BE2C (cell line): ENCODE measurements around the gene AAMP.

Experiments used
- DNase-seq: peaks from one replicate; pipeline ENCODE4 v3.0.0-alpha.2; 2020
- H3K27me3 ChIP-seq: fragments of 250-450 bp; sonication (Bioruptor Pico); 2 replicates; pipeline ENCODE4 v1.5.1; 2020; ENCODE audit warnings: mild to moderate bottlenecking
- H3K36me3 ChIP-seq: fragments of 250-450 bp; sonication (Bioruptor Pico); 2 replicates; pipeline ENCODE4 v1.5.1; 2020; ENCODE audit warnings: mild to moderate bottlenecking
- H3K4me1 ChIP-seq: fragments of 250-450 bp; sonication (Bioruptor Pico); 2 replicates; pipeline ENCODE4 v1.5.1; 2020
- H3K4me3 ChIP-seq: 2 replicates; pipeline ENCODE4 v1.5.1; 2011; ENCODE audit warnings: low read depth, low read length
- H3K9me3 ChIP-seq: fragments of 250-450 bp; sonication (Bioruptor Pico); 2 replicates; pipeline ENCODE4 v1.5.1; 2020
- CTCF ChIP-seq: IDR thresholded peaks from 2 replicates; pipeline ENCODE4 v1.5.1; 2012; ENCODE audit warnings: mild to moderate bottlenecking, low read depth, low read length

The AAMP gene

GRCh38 chr2:218305383-218305782 is 35.4 kb upstream of the AAMP start:
- no peaks in the 10 kb centered on the region for H3K9me3 ChIP-seq
- no peaks in the 10 kb centered on the region for H3K36me3 ChIP-seq
- DNase-seq: no peak
- H3K4me1 ChIP-seq: no peaks in the 10 kb centered on the region; the same call in 1 of the 2 replicates
- no peak for TF ChIP-seq CTCF
- no peak overlapping the region for H3K4me3 ChIP-seq
- no peaks in the 10 kb centered on the region for H3K27me3 ChIP-seq

DNA sequence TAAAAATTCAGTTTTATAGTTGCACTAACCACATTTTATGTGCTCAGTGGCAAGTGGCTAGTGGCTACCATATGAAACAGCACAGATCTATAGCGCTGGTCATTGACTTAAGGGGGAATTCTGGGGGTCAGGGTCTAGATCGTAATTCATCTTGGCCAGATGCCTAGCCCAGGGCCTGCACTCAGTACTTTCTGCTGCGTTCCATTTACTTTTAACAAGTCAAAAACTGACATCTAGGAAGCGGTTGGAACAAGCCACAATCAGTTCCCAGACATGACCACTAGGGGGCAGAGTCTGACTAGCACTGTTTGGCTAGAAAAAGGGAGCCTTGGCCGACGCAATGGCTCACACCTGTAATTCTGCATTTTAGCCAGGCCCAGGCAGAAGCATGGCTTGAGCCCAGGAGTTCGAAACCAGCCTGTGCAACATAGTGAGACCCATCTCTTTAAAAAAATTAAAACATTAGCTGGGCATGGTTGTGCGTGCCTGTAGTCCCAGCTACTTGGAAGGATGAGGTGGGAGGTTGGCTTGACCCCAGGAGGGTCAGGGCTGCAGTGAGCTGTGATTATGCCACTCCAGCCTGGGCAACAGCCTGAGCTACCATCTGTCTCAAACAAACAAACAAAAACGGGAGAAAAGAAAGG is 31.4 kb upstream of the AAMP start:
- Histone ChIP-seq H3K4me1 (no peaks in the 10 kb centered on the region), H3K27me3 (no peaks in the 10 kb centered on the region), H3K4me3 (no peak overlapping the region), H3K9me3 (no peaks in the 10 kb centered on the region), H3K36me3 (no peaks in the 10 kb centered on the region)
- peak; percentile 99 for TF ChIP-seq CTCF
- peak; percentile 88 for DNase-seq

DNA sequence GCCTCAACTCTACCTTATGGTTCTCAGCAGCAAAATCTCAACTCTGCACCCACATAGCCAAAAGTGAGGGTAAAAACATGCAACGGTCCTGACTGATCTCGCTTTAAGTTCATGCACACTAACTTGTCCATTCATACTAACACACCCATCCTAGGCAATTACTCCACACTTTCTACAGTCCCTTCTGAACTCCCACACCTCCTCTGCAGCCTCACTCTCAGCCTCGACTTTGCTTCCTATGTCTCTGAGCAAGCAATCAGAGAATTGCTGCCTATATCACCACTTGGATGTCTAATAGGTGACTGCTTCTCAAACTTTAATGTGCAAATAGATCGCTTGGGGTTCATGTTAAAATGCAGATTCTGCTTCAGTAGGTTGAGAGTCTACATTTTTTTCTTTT is 30.2 kb upstream of the AAMP start:
- H3K4me3 ChIP-seq: no peak overlapping the region
- no peaks in the 10 kb centered on the region for H3K4me1 ChIP-seq
- H3K9me3 ChIP-seq: no peaks in the 10 kb centered on the region
- TF ChIP-seq CTCF: no peak
- H3K36me3 ChIP-seq: no peaks in the 10 kb centered on the region
- no peak for DNase-seq
- H3K27me3 ChIP-seq: no peaks in the 10 kb centered on the region

DNA sequence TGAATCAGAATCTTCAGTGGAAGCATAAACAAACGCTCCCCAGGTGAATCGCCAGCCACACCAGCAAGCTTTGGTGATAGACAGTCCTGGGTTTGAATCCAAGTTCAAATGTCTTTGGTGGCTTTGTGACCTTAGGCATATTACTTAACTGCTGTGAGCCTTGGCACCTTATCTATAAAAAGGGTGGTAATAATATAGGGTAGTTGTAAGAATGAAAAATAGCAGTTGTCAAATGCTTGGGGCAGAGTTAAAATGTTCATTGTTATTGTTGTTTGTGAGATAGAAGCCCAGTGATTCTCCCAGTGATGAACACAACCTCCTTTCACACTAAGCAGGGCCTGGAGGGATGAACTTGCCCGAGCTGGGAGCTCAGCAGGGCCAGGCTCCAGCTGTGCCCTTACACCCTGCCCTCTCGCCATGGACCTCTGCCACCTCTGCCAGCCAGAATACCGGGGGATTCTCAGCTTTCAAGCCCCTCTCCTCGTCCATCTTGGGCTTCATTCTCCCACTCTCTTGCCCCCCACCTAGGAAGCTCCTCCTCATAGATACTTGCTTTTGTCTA is 28.5 kb upstream of the AAMP start:
- Histone ChIP-seq H3K9me3 (no peaks in the 10 kb centered on the region), H3K27me3 (no peaks in the 10 kb centered on the region), H3K4me1 (no peaks in the 10 kb centered on the region), H3K4me3 (no peak overlapping the region), H3K36me3 (no peaks in the 10 kb centered on the region)
- no peak for DNase-seq
- no peak for TF ChIP-seq CTCF

- H3K4me3 ChIP-seq: no peak overlapping the region
Observed at GRCh38 chr2:218296847-218297246, 26.9 kb upstream of the AAMP start.

More at GRCh38 chr2:218296847-218297246, 26.9 kb upstream of the AAMP start:
- no peaks in the 10 kb centered on the region for H3K27me3 ChIP-seq
- no peak for DNase-seq
- H3K4me1 ChIP-seq: peaks cover 3% of the 10 kb centered on the region; the same call in 1 of the 2 replicates
- no peaks in the 10 kb centered on the region for H3K36me3 ChIP-seq
- H3K9me3 ChIP-seq: no peaks in the 10 kb centered on the region
- TF ChIP-seq CTCF: no peak
